GM18519 (cell line): ENCODE results near the gene GLIS2.
"Not testable (repeated sequence)": the region's sequence is repeated elsewhere in the genome, so short reads cannot be mapped to it uniquely, and the experiment has no call there.

Source experiments
- ATAC-seq: cut with Tn5 transposase; IDR thresholded peaks from one replicate; pipeline ENCODE4 v1.9.1; 2021; ENCODE audit warnings: mild to moderate bottlenecking, moderate library complexity; ENCODE audit not compliant: unreplicated experiment, low FRiP score

Gene GLIS2

GRCh38 chr16:4333308-4333638 is 17.4 kb downstream of the GLIS2 start:
- no peak for ATAC-seq

- not testable (repeated sequence) for ATAC-seq
These were observed 17.8 kb downstream of the GLIS2 start for GRCh38 chr16:4333714-4334113.

DNA sequence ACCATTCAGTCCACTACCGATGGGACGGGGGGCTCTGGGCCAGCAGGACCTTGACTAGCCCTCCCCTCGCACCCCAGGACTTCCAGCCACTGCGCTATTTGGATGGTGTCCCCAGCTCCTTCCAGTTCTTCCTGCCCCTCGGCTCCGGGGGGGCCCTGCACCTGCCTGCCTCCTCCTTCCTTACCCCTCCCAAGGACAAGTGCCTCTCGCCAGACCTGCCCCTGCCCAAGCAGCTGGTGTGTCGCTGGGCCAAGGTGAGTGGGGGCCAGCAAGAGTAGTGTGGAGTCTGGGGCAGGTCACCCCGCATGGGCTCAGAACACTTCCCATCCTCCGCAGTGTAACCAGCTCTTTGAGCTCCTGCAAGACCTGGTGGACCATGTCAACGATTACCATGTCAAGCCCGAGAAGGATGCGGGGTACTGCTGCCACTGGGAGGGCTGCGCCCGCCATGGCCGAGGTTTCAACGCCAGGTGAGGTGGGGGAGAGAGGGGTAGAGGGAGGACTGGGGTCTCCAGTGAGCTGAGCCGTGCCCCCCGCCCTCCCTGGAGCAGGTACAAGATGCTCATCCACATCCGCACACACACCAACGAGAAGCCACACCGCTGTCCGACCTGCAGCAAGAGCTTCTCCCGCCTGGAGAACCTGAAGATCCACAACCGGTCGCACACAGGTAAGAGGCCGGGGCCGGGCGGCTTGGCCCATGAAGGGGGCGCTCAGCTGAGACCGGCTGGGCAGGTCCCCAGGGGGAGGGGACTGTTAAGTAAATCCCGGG is 19.0 kb downstream of the GLIS2 start:
- no peak for ATAC-seq

DNA sequence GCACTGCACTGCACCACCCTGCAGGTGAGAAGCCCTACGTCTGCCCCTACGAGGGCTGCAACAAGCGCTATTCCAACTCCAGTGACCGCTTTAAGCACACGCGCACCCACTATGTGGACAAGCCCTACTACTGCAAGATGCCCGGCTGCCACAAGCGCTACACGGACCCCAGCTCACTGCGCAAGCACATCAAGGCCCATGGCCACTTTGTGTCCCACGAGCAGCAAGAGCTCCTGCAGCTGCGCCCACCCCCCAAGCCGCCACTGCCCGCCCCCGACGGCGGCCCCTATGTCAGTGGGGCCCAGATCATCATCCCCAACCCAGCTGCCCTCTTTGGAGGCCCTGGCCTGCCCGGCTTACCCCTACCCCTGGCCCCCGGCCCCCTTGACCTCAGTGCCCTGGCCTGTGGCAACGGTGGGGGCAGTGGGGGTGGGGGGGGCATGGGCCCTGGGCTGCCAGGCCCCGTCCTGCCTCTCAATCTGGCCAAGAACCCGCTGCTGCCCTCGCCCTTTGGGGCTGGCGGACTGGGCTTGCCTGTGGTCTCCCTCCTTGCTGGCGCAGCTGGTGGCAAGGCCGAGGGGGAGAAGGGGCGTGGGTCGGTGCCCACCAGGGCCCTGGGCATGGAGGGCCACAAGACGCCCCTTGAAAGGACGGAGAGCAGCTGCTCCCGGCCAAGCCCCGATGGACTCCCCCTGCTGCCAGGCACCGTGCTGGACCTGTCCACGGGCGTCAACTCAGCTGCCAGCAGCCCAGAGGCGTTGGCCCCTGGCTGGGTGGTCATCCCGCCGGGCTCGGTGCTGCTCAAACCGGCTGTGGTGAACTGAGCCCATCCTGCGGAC is 21.1 kb downstream of the GLIS2 start:
- ATAC-seq = no peak

DNA sequence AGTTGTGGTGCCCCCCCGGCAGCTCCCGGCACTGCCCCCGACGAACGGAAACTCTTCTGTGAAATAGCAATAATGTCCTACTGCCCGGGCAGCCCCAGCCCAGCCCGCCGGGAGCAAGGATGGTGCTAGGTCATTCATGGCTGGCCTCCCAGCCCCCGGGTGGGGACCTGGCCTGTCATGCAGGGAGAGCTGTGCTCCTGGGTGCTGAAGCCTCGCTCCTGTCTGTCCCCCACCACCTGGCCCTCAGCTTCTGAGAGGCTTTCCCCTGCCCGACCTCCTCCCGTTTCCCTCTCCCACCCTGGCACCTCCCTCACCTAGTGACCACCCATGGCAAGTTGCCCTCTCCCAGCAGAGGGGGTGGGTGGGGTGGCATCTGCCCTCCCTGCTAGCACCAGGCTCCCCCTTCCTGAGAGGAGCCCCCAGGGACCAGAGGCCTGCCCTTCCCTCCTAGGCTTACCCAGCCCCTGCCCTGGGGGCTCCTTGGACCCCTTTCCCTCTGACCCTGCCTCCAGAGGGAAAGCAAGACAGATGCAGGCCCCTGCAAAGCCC is 21.7 kb downstream of the GLIS2 start:
- ATAC-seq = no peak

DNA sequence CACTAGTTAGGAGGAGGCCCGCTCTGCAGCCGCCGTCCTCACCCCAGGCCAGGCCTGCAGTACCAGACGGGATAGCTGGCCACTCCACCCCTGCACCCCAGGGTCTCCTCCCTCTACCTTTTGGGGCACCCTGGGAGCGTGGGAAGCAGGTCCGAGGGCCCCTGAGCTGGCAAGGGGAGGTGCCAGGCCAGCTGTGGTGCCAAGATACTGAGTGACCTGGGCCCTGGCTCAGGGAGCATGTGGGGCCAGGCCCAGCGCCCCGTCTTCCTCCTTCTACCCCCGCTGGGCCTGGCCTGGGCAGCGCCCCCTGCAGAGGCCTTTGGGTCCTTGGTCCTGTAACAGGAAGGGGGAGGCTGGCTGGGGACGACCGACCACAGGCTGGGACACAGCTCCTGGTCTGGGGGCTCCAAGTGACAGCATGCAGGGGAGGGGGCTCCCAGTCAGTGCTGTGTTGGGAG is 22.3 kb downstream of the GLIS2 start:
- no peak for ATAC-seq

DNA sequence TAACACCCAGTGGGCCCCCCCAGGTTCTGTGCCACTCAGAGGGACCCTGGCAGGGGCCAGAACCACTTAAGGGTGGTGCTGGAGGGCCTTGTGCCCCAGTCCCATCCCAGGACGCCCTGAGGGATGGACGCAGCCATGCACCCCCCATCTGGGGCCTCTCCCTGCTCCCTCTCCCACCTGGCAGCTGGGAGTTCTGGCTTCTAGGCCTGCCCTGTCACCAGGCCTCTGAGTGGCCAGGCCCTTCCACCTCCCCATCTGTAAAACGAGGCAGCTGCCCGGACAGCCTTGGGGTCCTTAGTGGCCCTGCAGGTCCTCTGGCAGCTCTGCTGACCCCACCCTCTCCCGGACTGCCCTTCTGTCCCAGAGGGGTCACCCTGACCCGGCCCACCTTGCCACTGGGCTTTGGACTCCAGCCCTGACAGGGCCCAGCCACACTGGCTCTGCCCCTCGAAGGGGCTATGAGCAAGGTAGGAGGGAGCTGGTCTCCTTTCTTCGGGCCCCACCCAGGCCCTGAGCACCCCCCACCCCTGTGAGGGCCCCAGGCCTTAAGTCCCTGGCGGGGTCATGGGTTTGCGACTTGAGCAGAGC is 22.9 kb downstream of the GLIS2 start:
- no peak for ATAC-seq

- no peak for ATAC-seq
These were observed 23.6 kb downstream of the GLIS2 start for GRCh38 chr16:4339455-4339854.

DNA sequence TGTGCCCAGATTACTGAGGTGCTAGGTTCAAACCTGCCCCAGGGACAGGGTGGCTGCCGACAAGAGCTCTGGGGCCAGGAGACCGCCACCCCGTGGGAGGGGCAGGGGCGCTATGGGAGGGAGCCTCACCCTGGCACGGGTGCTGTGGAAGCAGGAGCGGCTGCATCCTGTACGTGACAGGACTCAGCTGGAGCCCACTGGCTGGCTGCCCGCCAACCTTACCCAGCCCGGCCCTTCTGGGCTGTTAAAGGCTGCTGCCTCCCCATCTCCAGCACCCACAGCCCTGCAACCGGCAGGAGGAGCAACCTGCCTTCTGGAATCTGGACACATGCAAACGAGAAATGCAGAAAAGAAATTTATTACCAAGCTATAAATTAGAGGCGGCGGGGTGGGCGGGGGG is 24.0 kb downstream of the GLIS2 start:
- no peak for ATAC-seq

DNA sequence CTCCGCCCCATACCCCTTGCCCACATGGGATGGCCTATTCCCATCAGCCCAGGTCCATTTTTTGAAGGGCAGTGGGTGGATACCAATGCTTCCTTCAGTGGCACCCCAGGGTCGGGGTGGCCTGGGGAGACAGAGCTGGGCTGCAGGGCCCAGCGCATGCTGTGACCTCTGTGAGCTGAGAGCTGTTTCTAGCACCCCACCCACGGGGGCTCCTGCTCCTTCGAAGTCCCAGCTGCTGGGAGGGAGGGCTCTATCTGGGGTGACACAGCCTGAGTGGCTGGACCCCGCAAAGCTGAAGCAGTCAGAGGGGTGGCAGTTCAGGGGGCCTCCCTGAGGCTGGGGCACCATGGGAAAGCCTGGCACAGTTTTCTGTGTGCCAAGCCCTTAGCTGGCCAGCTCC is 24.6 kb downstream of the GLIS2 start:
- ATAC-seq = no peak

- no peak for ATAC-seq
These were observed 25.4 kb downstream of the GLIS2 start for GRCh38 chr16:4341250-4341649.

DNA sequence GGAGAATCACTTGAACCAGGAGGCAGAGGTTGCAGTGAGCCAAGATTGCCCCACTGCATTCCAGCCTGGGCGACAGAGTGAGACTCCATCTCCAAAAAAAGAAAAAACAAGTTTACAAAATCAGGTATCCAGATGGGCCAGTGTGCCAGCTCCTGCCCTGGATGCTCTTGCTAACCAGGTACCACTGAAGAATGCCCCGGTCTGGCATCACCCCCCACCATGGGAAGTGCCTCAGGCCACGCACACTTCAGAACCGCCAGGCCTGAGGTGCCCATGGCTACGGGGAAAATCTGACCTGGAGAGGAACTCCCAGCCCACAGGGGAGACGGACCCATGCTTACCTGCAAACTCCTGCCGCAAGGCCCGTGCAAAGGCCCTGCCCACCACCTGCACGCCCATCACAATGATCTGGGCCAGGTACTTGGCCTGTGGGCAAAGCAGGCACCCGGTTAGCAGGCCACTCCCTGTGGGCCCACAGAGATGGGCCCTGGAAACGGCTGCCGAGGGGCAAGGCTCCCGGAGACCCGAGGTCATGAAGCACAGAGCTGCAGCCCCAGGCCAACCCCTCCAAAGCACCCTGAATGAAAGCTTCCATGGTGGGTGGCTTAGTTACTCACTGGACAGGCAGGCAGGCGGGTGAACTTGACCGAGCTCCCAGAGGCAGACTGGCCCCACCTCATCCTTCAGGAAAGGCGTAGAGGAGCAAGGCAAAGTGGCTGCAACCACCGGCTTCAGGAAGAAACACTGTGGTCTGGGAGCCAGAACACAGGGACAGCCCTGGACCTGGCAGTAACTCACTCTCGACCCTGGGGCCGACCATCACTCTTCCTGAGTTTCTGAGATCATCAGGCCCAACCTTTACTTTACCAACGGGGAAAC is 27.2 kb downstream of the GLIS2 start:
- no peak for ATAC-seq

DNA sequence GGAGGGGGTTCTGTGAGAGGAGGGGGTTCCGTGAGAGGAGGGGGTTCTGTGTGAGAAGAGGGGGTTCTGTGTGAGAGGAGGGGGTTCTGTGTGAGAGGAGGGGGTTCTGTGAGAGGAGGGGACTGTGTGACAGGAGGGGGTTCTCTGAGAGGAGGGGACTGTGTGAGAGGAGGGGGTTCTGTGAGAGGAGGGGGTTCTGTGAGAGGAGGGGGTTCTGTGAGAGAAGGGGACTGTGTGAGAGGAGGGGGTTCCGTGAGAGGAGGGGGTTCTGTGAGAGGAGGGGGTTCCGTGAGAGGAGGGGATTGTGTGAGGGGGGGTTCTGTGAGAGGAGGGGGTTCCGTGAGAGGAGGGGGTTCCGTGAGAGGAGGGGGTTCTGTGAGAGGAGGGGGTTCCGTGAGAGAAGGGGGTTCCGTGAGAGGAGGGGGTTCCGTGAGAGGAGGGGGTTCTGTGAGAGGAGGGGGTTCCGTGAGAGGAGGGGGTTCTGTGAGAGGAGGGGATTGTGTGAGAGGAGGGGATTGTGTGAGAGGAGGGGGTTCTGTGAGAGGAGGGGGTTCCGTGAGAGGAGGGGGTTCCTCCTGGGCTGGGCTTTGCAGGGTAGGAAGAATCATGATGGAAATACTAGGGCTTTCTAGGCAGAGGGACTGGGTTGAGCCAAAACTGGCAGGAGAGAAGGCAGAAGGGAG is 28.6 kb downstream of the GLIS2 start:
- not testable (repeated sequence) for ATAC-seq

DNA sequence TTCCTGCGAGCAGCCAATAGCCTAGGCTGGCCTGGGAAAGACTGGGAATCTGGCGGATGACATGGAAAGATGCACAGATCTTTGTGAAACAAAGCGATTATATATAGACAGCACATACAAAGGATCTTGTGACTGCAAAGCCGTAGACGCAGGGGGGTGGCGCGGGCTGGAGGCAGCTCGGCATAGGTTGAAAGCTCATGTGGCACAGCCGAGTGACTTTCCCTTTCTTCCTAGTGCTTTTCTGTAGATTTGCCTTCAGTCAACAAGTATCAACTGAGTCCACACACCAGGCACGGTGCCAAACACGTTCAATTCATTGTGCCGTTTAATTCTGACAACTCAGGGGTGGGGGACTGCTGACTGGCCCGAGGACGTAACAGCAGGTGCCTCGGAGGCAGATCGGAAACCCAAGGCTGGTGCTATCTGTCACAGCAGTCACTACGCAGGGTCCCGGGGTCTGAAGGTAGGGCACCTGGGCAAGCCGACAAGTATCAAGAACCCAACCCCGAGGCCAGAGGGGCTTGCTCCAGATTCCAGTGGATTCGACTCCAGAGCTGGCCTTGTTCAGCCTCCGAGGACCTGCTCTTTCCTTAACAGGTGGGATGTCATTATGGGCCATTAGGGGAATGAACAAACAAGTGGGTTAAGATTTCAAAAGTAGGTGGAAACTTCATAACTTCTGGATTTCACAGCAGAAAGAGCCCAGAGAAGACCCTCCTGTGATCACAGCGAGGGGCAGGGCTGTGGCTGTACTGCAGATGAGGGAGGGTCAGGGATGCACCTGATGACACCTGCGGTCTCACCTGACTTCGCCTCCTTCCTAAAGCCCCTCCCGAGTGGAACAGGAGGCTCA is 29.3 kb downstream of the GLIS2 start:
- ATAC-seq = no peak

- ATAC-seq = no peak
These were observed 30.2 kb downstream of the GLIS2 start for GRCh38 chr16:4345836-4346781.

- ATAC-seq = no peak
These were observed 31.1 kb downstream of the GLIS2 start for GRCh38 chr16:4347010-4347409.

DNA sequence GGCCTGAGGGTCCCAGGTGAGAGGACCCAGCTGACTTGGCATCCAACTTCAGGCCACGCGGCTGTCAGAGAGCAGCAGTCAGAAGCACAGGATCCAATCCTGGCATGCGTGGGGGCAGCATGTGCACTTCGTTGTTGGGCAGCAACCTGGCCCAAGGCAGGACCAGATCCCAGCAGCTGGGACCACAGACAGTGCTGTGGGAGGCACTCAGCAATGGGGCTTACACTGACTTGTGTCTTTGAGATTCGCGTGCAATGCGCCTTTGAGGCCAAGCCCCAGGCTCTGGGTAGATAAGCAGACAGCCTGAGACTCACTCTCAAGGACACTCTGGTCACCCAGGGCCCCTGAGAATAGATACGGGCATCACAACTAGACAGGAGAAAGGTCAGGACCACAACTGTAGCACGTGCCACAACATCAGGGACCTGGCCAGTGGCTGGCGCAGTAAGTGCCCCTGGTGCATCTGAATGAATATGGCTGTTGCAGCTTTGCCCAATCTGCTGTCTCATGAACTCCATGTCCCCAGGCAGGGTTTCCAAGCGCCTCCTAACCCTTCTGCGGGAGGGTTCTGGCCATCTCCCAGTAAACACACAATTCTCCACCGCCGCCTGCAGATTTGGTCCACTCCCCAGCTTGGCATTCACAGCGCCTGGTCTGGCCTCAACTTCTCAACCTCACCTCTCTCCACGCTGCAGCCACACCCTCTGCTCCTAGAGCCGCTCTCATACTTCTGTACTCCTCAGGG is 32.1 kb downstream of the GLIS2 start:
- ATAC-seq = no peak
